Parathyroid adenoma (tissue), 2 donors: ENCODE measurements around the gene MTERF2.

ENCODE experiments used
- H2AFZ ChIP-seq: fragments of 300-600 bp; sonication (generic); one replicate; pipeline ENCODE4 v1.7.0; 2017; ENCODE audit warnings: antibody characterized with exemption, mild to moderate bottlenecking
- H3K27ac ChIP-seq: fragments of 300-600 bp; sonication (generic); one replicate; pipeline ENCODE4 v1.7.0; 2017
- H3K27me3 ChIP-seq: fragments of 300-600 bp; sonication (generic); one replicate; pipeline ENCODE4 v1.7.0; 2017; ENCODE audit warnings: low read length; ENCODE audit not compliant: control insufficient read depth, insufficient read depth
- H3K36me3 ChIP-seq: fragments of 300-600 bp; sonication (generic); one replicate; pipeline ENCODE4 v1.7.0; 2017; ENCODE audit warnings: low read length; ENCODE audit not compliant: control insufficient read depth, insufficient read depth
- H3K4me1 ChIP-seq: fragments of 300-600 bp; sonication (generic); one replicate; pipeline ENCODE4 v1.7.0; 2017; ENCODE audit warnings: control low read depth
- H3K4me2 ChIP-seq: fragments of 300-600 bp; sonication (generic); one replicate; pipeline ENCODE4 v1.7.0; 2017; ENCODE audit warnings: low read length
- H3K4me3 ChIP-seq: fragments of 300-600 bp; sonication (generic); one replicate; pipeline ENCODE4 v1.7.0; 2017; ENCODE audit warnings: low read depth, low read length
- H3K79me2 ChIP-seq: fragments of 300-600 bp; sonication (generic); one replicate; pipeline ENCODE4 v1.7.0; 2017; ENCODE audit warnings: control low read depth
- H3K9ac ChIP-seq: fragments of 300-600 bp; sonication (generic); one replicate; pipeline ENCODE4 v1.7.0; 2017; ENCODE audit warnings: mild to moderate bottlenecking
- H3K9me3 ChIP-seq: fragments of 300-600 bp; sonication (generic); one replicate; pipeline ENCODE4 v1.7.0; 2017; ENCODE audit warnings: low read length; ENCODE audit not compliant: control insufficient read depth
- CTCF ChIP-seq: fragments of 300-600 bp; sonication (generic); IDR thresholded peaks from one replicate; pipeline ENCODE4 v1.7.0; 2017; ENCODE audit warnings: antibody characterized with exemption, mild to moderate bottlenecking
- donor health status: primary hyperparathyroidism.

The MTERF2 gene

GRCh38 chr12:106964526-106964925, 22.4 kb downstream of the MTERF2 start:
- no peak overlapping the region for H3K4me3 ChIP-seq
- no peak overlapping the region for H3K27ac ChIP-seq
- H3K9ac ChIP-seq: no peak overlapping the region
- no peaks in the 10 kb centered on the region for H3K4me1 ChIP-seq
- H2AFZ ChIP-seq: no peak overlapping the region
- H3K36me3 ChIP-seq: no peaks in the 10 kb centered on the region
- no peak for TF ChIP-seq CTCF
- peaks cover 20% of the 10 kb centered on the region for H3K79me2 ChIP-seq
- H3K9me3 ChIP-seq: no peaks in the 10 kb centered on the region
- H3K27me3 ChIP-seq: no peaks in the 10 kb centered on the region
- no peak overlapping the region for H3K4me2 ChIP-seq

- H3K9ac ChIP-seq: no peak overlapping the region
- peaks cover 28% of the 10 kb centered on the region for H3K79me2 ChIP-seq
- TF ChIP-seq CTCF: no peak
- H3K4me1 ChIP-seq: peaks cover 5% of the 10 kb centered on the region
- no peak overlapping the region for H3K27ac ChIP-seq
- no peak overlapping the region for H3K4me3 ChIP-seq
- no peak overlapping the region for H2AFZ ChIP-seq
- H3K4me2 ChIP-seq: no peak overlapping the region
- H3K27me3 ChIP-seq: no peaks in the 10 kb centered on the region
- no peaks in the 10 kb centered on the region for H3K9me3 ChIP-seq
- no peaks in the 10 kb centered on the region for H3K36me3 ChIP-seq
Measured at GRCh38 chr12:106962286-106962685, 24.7 kb downstream of the MTERF2 start.

GRCh38 chr12:106960443-106960842, 26.5 kb downstream of the MTERF2 start:
- Histone ChIP-seq H3K36me3 (no peaks in the 10 kb centered on the region), H3K9me3 (no peaks in the 10 kb centered on the region), H3K79me2 (peaks cover 28% of the 10 kb centered on the region), H3K9ac (no peak overlapping the region), H3K27ac (no peak overlapping the region), H3K4me3 (no peak overlapping the region), H3K4me2 (no peak overlapping the region), H3K4me1 (peaks cover 5% of the 10 kb centered on the region), H2AFZ (no peak overlapping the region), H3K27me3 (no peaks in the 10 kb centered on the region)
- no peak for TF ChIP-seq CTCF

- H3K36me3 ChIP-seq: no peaks in the 10 kb centered on the region
- H3K27ac ChIP-seq: no peak overlapping the region
- peak overlapping the region; percentile 67 for H3K4me2 ChIP-seq
- no peak for TF ChIP-seq CTCF
- no peak overlapping the region for H2AFZ ChIP-seq
- H3K27me3 ChIP-seq: no peaks in the 10 kb centered on the region
- H3K9ac ChIP-seq: no peak overlapping the region
- peaks cover 15% of the 10 kb centered on the region for H3K79me2 ChIP-seq
- peak overlapping the region; percentile 87 for H3K4me3 ChIP-seq
- H3K4me1 ChIP-seq: peaks cover 5% of the 10 kb centered on the region
- H3K9me3 ChIP-seq: no peaks in the 10 kb centered on the region
Measured at GRCh38 chr12:106957583-106957982, 29.4 kb downstream of the MTERF2 start.

GRCh38 chr12:106956048-106956578, 30.8 kb downstream of the MTERF2 start:
- Histone ChIP-seq H3K27me3 (no peaks in the 10 kb centered on the region), H3K36me3 (no peaks in the 10 kb centered on the region), H3K4me3 (peak overlapping the region; percentile 87), H3K27ac (peak overlapping the region; percentile 88), H3K79me2 (peaks cover 8% of the 10 kb centered on the region), H3K9me3 (no peaks in the 10 kb centered on the region), H3K4me2 (peak overlapping the region; percentile 67), H2AFZ (peak overlapping the region; percentile 98), H3K4me1 (peaks cover 5% of the 10 kb centered on the region), H3K9ac (peak overlapping the region; percentile 69)
- TF ChIP-seq CTCF: peak; percentile 21
